Left colon (tissue), 2 donors: Measurements from ENCODE around the gene TBR1. TPM values are rescaled to one million over a fixed set of nuclear protein-coding genes. Genes with fewer than 3 reads are reported as not detected.

ENCODE experiments used
- ATAC-seq: fragments of 200-7000 bp; cut with Tn5 transposase; one replicate; pipeline ENCODE4 v1.9.1; 2020; ENCODE audit warnings: mild to moderate bottlenecking, moderate library complexity
- DNase-seq, 2 donors: peaks; one replicate each; pipeline ENCODE4 v3.0.0-alpha.2; 2020
- intact Hi-C, 2 donors: fragments of 100-400 bp; cut with DNase I in 1 of 2; cut with micrococcal nuclease in 1 of 2; formaldehyde crosslinking; loops; one replicate each; pipeline versions ENCODE4 v1.11.2 to v1.14.0; 2022; cut with DNase I, micrococcal nuclease
- total RNA-seq, 2 donors: library from RNA; stranded (reverse); fragmentation: NEBNext Ultra II Directional; extraction: Animal tissue kit (Norgen Biotek cat#: 25700); gene quantifications; one replicate each; pipeline ENCODE4 v1.2.1, GENCODE V29; 2021
- donor health status: DM: no; HTN: no; CAD: no.
- donor health status: DM: yes; HTN: yes; CAD: no.

TBR1 gene
- total RNA-seq, 2 donors from 2014 or later = not detected

DNA sequence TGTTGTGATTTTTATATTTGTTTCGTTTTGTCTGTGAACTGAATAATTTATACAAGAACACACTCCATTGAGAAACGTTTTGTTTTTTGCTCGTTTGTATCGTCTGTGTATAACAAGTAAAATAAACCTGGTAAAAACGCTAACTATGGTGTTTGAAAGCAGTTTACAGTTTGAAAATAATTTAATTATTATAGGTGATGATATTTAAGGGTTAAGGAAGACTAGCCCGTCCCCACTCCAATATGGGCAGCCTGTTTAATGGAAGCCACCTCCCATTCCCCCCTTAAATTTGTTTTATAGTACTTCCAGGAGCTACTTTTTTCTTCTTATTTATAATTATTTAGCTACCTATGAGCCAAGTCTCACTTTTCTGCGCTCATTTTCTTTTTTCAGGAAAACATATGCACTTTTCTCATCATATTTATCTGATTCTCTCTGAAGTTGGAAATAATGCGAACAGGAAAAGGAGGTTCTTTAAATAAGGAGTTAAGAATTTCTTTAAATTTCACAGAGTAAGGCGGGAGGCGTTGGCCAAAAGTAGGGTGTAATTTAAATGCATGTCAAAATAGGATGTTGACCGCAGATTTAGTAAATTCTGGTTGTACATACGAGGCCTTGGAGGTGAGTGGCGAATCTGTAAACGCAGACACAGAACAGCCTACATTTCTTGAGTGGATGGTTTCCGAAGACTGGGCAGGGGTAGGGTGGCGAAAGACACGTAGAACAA lies 9.8 kb downstream of the TBR1 start:
- DNase-seq = no peak
- no peak for ATAC-seq
- intact Hi-C loops = no loop called here

GRCh38 chr2:161426455-161426921 lies 10.4 kb downstream of the TBR1 start:
- ATAC-seq (no peak), DNase-seq (peak in 1 of 2 donors; percentile 50)
- intact Hi-C loops = no loop called here

DNA sequence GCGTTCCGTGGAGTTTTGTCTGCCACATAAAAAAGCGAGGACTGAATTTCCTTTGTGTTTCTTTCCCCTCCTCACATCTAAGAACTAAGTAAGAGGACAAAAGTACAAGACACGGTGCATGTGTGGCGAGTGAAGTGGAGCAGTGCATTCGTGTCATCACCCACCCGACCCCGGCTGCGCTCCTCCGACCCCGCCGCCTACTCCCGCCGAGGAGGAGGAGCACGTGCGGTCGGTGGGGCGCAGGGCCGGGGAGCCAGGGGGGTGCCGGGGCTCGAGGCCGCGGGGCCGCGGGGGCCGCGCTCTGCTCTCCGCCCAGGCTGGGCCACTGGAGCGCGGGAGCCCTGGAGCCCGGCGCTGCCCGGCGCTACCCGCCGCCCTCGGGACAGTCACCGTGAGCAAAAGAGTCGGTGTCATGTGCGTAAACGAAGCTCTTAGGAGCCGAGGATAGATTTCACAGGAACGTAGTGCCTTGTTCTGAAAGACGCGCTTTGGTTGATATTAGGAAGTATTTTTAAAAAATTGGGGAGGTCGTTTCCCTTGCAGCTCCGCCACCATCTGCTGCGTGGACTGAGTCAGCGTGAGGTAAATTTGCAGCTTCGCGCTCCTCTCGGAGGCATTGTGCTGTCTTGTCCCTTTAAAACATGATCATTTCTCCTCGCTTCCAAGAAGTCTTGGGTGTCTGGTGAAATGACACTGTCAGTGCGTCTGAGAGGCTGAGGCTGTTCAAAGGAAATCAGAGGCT lies 11.0 kb downstream of the TBR1 start:
- peak; percentile 34 for ATAC-seq
- DNase-seq = no peak
- intact Hi-C loops = no loop called here

DNA sequence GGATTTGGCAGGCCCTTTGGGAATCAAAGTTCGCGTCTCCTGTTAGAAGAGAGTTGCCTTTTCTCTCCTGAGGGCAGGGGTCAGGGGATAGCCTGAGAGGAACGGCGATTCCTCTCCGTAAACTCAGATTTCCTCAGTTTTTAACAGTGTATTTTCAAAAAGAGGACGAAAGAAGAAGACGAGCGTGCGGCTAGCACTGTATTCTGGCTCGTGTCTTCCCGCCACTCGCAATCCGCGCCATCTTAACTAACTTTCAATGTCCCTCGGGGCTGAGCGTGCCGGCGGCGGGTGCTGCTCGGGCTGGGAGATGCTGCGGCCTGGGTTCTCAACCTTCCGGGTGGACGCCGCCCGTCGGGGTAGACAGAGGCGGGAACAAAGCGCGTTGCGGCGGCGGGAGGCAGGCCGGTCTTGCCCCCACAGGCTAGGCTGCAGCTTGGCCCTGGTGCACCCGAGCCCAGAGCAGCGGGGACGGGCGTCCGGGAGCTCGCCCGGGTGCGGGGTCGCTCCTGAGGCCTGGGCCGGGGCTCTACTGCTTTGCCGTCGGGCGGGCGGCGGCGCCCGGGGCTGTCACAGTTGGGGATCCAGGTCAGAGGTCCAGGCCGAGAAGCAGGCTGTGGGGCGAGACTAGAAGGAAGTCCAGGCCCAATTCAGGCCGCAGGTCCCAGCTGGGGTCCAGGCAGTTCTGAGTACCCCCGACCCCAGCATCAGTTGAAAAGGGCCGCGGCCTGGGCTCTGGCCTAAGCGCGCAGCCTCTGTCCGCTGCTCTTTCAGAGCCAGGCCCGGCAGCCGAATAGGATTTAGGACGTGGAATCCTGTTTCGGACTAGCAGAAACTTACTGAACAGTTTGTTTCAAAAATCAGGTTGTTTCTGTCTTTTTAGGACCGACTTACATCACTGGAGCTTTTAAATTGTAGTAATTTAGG lies 11.8 kb downstream of the TBR1 start:
- intact Hi-C loops = no loop called here
- no peak for ATAC-seq
- DNase-seq = no peak

GRCh38 chr2:161430386-161430785 lies 14.3 kb downstream of the TBR1 start:
- intact Hi-C loops = no loop called here
- no peak for DNase-seq
- ATAC-seq = no peak

DNA sequence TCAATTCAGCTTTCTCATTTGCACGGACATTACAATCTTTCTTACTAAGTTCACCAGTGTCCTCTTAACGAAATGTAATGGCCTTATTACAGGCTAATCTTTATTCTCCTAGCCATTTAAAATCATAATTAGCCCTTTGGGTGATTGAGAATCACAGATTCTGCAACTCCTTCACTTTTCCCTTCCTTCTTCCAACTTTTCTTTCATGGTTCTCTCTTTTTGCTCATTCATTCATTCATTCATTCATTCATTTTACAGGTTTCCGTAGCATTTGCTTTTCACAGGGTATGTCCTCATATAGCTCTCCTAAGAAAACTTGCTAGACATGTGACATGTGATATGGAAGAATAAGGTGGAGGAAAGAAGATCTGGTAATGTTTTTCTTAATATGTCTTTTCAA lies 16.0 kb downstream of the TBR1 start:
- ATAC-seq (no peak), DNase-seq (no peak)
- intact Hi-C loops = no loop called here

GRCh38 chr2:161434118-161434517 lies 18.0 kb downstream of the TBR1 start:
- DNase-seq (no peak), ATAC-seq (no peak)
- intact Hi-C loops = no loop called here

- no peak for ATAC-seq
- no peak for DNase-seq
- intact Hi-C loops = no loop called here
Measured at GRCh38 chr2:161436411-161436810, 20.3 kb downstream of the TBR1 start.

GRCh38 chr2:161438598-161438997 lies 22.5 kb downstream of the TBR1 start:
- intact Hi-C loops = no loop called here
- ATAC-seq (no peak), DNase-seq (no peak)

DNA sequence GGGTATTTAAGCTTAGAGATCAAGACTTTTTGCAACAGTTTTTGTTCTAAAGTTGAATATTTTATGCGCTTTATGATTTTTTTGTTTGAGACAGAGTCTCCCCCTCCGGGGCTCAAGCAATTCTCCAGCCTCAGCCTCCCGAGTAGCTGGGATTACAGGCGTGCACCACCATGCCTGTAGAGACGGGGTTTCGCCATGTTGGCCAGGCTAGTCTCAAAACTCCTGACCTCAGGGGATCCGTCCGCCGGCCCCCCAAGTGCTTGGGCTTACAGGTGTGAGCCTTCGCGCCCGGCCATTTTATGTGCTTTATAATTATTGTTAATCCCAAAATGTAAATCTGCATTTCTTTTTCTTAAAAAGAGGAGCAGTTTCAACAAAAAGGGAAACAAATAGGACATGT lies 29.0 kb downstream of the TBR1 start:
- DNase-seq (no peak), ATAC-seq (no peak)
- intact Hi-C loops = no loop called here

GRCh38 chr2:161448431-161448830 lies 32.3 kb downstream of the TBR1 start:
- no peak for ATAC-seq
- no peak for DNase-seq
- intact Hi-C loops = no loop called here

DNA sequence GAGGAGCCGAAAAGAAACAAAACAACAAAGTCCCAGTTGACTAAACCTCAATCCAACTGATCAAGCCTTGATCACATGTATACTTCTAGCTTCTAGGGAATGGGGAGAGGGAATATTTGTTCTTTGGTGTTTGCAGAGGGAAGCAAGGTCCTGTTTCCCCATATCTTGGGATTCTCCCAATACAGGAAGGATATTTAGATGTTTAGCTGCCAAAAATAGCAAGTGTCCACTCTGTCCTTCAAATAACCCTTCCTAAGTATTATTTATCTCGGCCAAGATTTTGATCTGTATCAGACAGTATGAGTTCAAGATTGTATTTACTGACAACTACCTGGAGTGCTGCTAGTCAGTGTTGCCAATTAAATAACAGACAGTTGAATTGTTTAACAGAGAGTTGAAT lies 55.5 kb downstream of the TBR1 start:
- ATAC-seq (no peak), DNase-seq (no peak)
- intact Hi-C loops = no loop called here

DNA sequence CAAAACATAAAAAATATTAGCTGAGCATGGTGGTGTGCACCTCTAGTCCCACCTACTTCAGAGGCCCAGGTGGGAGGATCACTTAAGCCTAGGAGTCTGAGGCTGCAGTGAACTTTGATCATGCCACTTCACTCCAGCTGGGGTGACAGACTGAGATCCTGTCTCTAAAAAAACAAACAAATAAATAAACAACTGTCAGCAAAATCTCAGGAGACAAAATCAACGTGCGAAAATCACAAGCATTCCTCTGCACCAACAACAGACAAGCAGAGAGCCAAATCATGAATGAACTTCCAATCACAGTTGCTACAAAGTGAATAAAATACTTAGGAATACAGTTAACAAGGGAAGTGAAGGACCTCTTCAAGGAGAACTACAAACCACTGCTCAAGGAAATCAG lies 58.8 kb downstream of the TBR1 start:
- intact Hi-C loops = no loop called here
- ATAC-seq = no peak

More for the DNA sequence above, 58.8 kb downstream of the TBR1 start:
- DNase-seq = no peak

Other genes starting within 250 kb of the TBR1 start
- gene PSMD14, start 107.9 kb upstream of the TBR1 start, total RNA-seq = 10 to 100 TPM; 27.2 to 34.5 TPM
- 10 to 100 TPM in 1 of 2 donors, 1 to 10 TPM in 1; 3.1 to 14.6 TPM for gene SLC4A10, start 208.1 kb downstream of the TBR1 start, total RNA-seq